HG03025 (cell line): ENCODE results near the gene ZNF431.
"Not testable (repeated sequence)": the region's sequence is repeated elsewhere in the genome, so short reads cannot be mapped to it uniquely, and the experiment has no call there.

Experiments
- ATAC-seq: cut with Tn5 transposase; IDR thresholded peaks from one replicate; pipeline ENCODE4 v1.9.1; 2021; ENCODE audit warnings: mild to moderate bottlenecking, moderate library complexity; ENCODE audit not compliant: unreplicated experiment, low FRiP score

ZNF431 gene

GRCh38 chr19:21141787-21142464 is at the start of gene ZNF431:
Gene ZNF431 (plus strand): TSS chr19:21142040. CDS start chr19:21142184, 144 bp downstream.
- ATAC-seq, result peak; percentile 97

GRCh38 chr19:21092109-21092508 is 49.7 kb upstream of the ZNF431 start:
- no peak for ATAC-seq

- ATAC-seq, result no peak
Measured at GRCh38 chr19:21094347-21095025, 47.4 kb upstream of the ZNF431 start.

GRCh38 chr19:21098291-21098690 is 43.5 kb upstream of the ZNF431 start:
- ATAC-seq, result no peak

- ATAC-seq, result no peak
Measured at GRCh38 chr19:21101521-21102242, 40.2 kb upstream of the ZNF431 start.

- no peak for ATAC-seq
Measured at GRCh38 chr19:21109116-21109515, 32.7 kb upstream of the ZNF431 start.

GRCh38 chr19:21110183-21110582 is 31.7 kb upstream of the ZNF431 start:
- no peak for ATAC-seq

- no peak for ATAC-seq
Measured at GRCh38 chr19:21115430-21115829, 26.4 kb upstream of the ZNF431 start.

GRCh38 chr19:21117041-21117907 is 24.6 kb upstream of the ZNF431 start:
- no peak for ATAC-seq

- ATAC-seq, result no peak
Measured at GRCh38 chr19:21126078-21126477, 15.8 kb upstream of the ZNF431 start.

GRCh38 chr19:21127001-21127400 is 14.8 kb upstream of the ZNF431 start:
- ATAC-seq, result no peak

GRCh38 chr19:21127898-21128297 is 13.9 kb upstream of the ZNF431 start:
- no peak for ATAC-seq

GRCh38 chr19:21128901-21129698 is 12.7 kb upstream of the ZNF431 start:
- ATAC-seq, result no peak

- no peak for ATAC-seq
Measured at GRCh38 chr19:21130097-21130775, 11.6 kb upstream of the ZNF431 start.

- no peak for ATAC-seq
Measured at GRCh38 chr19:21133633-21134032, 8.2 kb upstream of the ZNF431 start.

GRCh38 chr19:21134934-21135366 is 6.9 kb upstream of the ZNF431 start:
- ATAC-seq, result no peak

GRCh38 chr19:21135433-21135832 is 6.4 kb upstream of the ZNF431 start:
- no peak for ATAC-seq

GRCh38 chr19:21138130-21138529 is 3.7 kb upstream of the ZNF431 start:
- no peak for ATAC-seq

GRCh38 chr19:21141006-21141405 is 834 bp upstream of the ZNF431 start:
- ATAC-seq, result not testable (repeated sequence)
